OCI-LY3 (cell line): ENCODE results near the gene PABPC1L.

Source experiments
- H2AFZ ChIP-seq: fragments of 200-600, 300-600 bp; shearing (Covaris generic); 2 replicates; pipeline ENCODE4 v1.6.0; 2014; ENCODE audit warnings: antibody characterized with exemption, low read depth, low read length
- H3K27ac ChIP-seq: fragments of 200-600, 300-600 bp; sonication (generic); 2 replicates; pipeline ENCODE4 v1.5.1; 2014; ENCODE audit warnings: mild to moderate bottlenecking, low read length, moderate library complexity, mixed read lengths
- H3K27me3 ChIP-seq: fragments of 200-600, 300-600 bp; sonication (generic); 2 replicates; pipeline ENCODE4 v1.6.1; 2014; ENCODE audit warnings: low read depth, low read length, mixed read lengths
- H3K36me3 ChIP-seq: fragments of 200-600, 300-600 bp; sonication (generic); replicated peaks from 2 replicates; pipeline ENCODE3; 2014; ENCODE audit warnings: low read depth, low read length, mixed read lengths
- H3K4me1 ChIP-seq: fragments of 300-600, 200-600 bp; sonication (generic); 2 replicates; pipeline ENCODE4 v1.6.1; 2014; ENCODE audit warnings: low read length, mixed read lengths
- H3K4me2 ChIP-seq: fragments of 200-600, 300-600 bp; sonication (generic); 2 replicates; pipeline ENCODE4 v1.6.1; 2014; ENCODE audit warnings: low read length, mixed read lengths
- H3K4me3 ChIP-seq: fragments of 300-600, 200-600 bp; sonication (generic); 2 replicates; pipeline ENCODE4 v1.5.1; 2014; ENCODE audit warnings: antibody characterized with exemption, mild to moderate bottlenecking, low read length, moderate library complexity
- H3K79me2 ChIP-seq: fragments of 300-600, 200-600 bp; shearing (Covaris generic); 2 replicates; pipeline ENCODE4 v1.6.1; 2014; ENCODE audit warnings: mild to moderate bottlenecking, low read length, mixed read lengths
- H3K9ac ChIP-seq: fragments of 300-600, 200-600 bp; shearing (Covaris generic); 2 replicates; pipeline ENCODE4 v1.6.0; 2014; ENCODE audit warnings: mild to moderate bottlenecking, low read length, moderate library complexity
- H3K9me3 ChIP-seq: fragments of 200-600, 300-600 bp; shearing (Covaris generic); 2 replicates; pipeline ENCODE4 v1.6.1; 2014; ENCODE audit warnings: low read length, mixed read lengths; ENCODE audit not compliant: insufficient read depth
- H4K20me1 ChIP-seq: fragments of 200-600, 300-600 bp; sonication (generic); 2 replicates; pipeline ENCODE4 v1.6.1; 2016; ENCODE audit warnings: low read length, mixed read lengths; ENCODE audit not compliant: insufficient read depth
- EZH2phosphoT487 ChIP-seq: fragments of 200-600 bp; shearing (Covaris generic); IDR thresholded peaks from 2 replicates; pipeline ENCODE4 v1.6.1; 2018; ENCODE audit warnings: antibody characterized with exemption, mixed run types, low read depth
- TF ChIP-seq, protein P1 (sequence below): fragments of 200-600, 300-600 bp; sonication (generic); IDR thresholded peaks from 2 replicates; pipeline ENCODE4 v1.5.1; 2014; ENCODE audit warnings: antibody characterized with exemption, low read length, low read depth

PABPC1L gene

DNA sequence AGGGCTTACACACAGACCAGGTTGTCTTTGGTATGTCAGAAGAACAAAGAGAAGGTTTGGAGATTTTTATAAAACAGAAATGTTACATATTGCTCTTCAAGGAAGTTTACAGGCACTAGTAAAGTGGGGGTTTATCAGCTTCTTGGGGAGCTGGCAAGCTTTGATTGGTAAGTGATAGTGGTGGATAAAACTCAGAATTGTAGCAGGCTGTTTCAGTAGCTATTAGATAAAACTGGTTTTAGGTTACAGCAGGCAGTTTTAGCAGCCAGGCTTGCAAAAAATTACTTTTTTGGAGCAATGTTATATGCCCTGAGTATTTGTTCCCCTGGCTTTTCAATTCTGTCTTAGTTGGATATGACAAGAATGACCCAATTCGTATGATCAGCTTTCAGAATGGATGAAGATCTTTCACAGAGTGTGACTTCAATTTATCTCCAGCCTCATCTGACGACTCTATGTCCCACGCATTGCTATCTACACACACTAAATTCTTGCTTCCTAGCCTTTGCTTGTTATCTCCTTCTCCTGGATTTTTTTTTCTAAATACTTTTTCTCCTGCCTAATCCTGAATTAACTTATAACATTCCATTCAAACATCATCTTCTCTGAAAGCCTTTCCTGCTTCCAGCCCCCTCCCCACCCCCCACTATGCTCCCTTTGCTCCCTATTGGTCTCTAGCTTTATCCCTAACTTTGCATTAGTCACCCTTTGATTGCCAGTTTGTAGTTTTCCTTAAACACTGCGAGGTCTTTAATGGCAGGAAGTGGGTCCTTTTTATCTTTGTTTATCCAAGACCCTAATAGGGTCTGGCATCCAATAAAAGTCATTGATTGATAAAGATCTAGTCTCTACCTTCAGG is 51.4 kb downstream of the PABPC1L start:
- 0 out of 2 replicates have a peak overlapping the region, but pooled peaks have one; percentile 84 for H3K9ac ChIP-seq
- peak overlapping the region; percentile 92 for H3K4me2 ChIP-seq
- H2AFZ ChIP-seq: no peak overlapping the region
- peak overlapping the region; percentile 86; the same call in 1 of the 2 replicates for H3K4me3 ChIP-seq
- H3K27me3 ChIP-seq: no peaks in the 10 kb centered on the region
- TF ChIP-seq EZH2phosphoT487: no peak
- TF ChIP-seq, protein P1, sequence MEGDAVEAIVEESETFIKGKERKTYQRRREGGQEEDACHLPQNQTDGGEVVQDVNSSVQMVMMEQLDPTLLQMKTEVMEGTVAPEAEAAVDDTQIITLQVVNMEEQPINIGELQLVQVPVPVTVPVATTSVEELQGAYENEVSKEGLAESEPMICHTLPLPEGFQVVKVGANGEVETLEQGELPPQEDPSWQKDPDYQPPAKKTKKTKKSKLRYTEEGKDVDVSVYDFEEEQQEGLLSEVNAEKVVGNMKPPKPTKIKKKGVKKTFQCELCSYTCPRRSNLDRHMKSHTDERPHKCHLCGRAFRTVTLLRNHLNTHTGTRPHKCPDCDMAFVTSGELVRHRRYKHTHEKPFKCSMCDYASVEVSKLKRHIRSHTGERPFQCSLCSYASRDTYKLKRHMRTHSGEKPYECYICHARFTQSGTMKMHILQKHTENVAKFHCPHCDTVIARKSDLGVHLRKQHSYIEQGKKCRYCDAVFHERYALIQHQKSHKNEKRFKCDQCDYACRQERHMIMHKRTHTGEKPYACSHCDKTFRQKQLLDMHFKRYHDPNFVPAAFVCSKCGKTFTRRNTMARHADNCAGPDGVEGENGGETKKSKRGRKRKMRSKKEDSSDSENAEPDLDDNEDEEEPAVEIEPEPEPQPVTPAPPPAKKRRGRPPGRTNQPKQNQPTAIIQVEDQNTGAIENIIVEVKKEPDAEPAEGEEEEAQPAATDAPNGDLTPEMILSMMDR: no peak
- H3K27ac ChIP-seq: no peak overlapping the region
- H3K4me1 ChIP-seq: peaks cover 58% of the 10 kb centered on the region
- H3K36me3 ChIP-seq: peaks cover 15% of the 10 kb centered on the region
- peaks cover 11% of the 10 kb centered on the region for H4K20me1 ChIP-seq
- peaks cover 57% of the 10 kb centered on the region for H3K79me2 ChIP-seq
- no peaks in the 10 kb centered on the region for H3K9me3 ChIP-seq

GRCh38 chr20:44961870-44962267 is 52.0 kb downstream of the PABPC1L start:
- Histone ChIP-seq H3K9ac (no peak overlapping the region), H3K27me3 (no peaks in the 10 kb centered on the region), H3K36me3 (peaks cover 14% of the 10 kb centered on the region), H3K4me3 (no peak overlapping the region), H3K27ac (no peak overlapping the region), H3K9me3 (no peaks in the 10 kb centered on the region), H2AFZ (no peak overlapping the region), H3K4me1 (peaks cover 52% of the 10 kb centered on the region), H3K4me2 (no peak overlapping the region), H3K79me2 (peaks cover 57% of the 10 kb centered on the region), H4K20me1 (peaks cover 8% of the 10 kb centered on the region)
- no peak for TF ChIP-seq EZH2phosphoT487
- TF ChIP-seq, protein P1: no peak

- Histone ChIP-seq H3K4me3 (no peak overlapping the region), H3K9ac (no peak overlapping the region), H2AFZ (no peak overlapping the region), H3K36me3 (peaks cover 19% of the 10 kb centered on the region), H3K4me1 (peaks cover 46% of the 10 kb centered on the region), H4K20me1 (peaks cover 8% of the 10 kb centered on the region), H3K27ac (no peak overlapping the region), H3K9me3 (no peaks in the 10 kb centered on the region), H3K79me2 (peaks cover 57% of the 10 kb centered on the region), H3K4me2 (no peak overlapping the region), H3K27me3 (no peaks in the 10 kb centered on the region)
- TF ChIP-seq, protein P1: no peak
- TF ChIP-seq EZH2phosphoT487: no peak
Measured at GRCh38 chr20:44962483-44962882, 52.6 kb downstream of the PABPC1L start.

DNA sequence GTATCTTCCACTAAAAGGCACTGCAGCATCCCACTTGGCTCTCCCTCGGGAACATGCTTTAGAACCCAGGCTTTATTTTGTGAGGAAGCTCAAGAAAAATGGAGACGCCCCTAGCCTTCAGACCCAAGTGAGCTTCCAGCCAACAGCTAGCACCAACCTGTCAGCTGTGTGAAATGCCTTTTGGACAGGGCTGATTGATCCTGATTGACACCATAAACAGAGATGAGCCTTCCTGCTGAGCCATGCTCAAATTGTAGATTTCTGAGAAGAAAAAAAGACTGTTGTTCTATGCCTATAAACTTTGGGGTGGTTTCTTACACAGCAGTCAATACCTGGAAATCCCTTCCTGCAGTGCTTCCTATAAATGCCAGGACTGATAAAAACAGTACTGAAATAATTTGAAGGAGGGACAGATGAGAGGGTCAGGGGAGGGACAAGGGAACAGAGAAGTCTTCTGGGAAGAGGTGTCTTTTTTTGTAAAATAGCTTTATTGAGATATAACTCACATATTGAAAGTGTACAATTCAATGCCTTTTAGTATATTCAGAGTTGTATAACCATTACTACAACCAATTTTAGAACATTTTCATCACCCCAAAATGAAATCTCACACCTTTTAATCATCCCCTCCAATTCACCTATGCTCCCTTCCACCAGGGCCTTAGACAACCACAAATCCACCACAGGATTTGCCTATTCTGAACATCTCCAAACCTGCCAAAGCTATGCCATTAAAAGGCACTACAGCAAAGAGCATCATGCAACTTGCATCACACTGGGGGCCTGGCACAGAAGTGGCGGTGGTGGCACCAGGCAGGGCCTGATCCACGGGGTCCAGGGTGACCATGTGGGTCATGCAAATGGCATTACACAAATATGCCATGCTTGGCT is 53.7 kb downstream of the PABPC1L start:
- H3K4me1 ChIP-seq: peaks cover 40% of the 10 kb centered on the region
- H3K79me2 ChIP-seq: peaks cover 57% of the 10 kb centered on the region
- H3K36me3 ChIP-seq: peaks cover 23% of the 10 kb centered on the region
- H3K27ac ChIP-seq: no peak overlapping the region
- TF ChIP-seq, protein P1: no peak
- TF ChIP-seq EZH2phosphoT487: no peak
- H3K4me2 ChIP-seq: peak overlapping the region; percentile 20; the same call in 1 of the 2 replicates
- H3K27me3 ChIP-seq: no peaks in the 10 kb centered on the region
- no peaks in the 10 kb centered on the region for H3K9me3 ChIP-seq
- H4K20me1 ChIP-seq: peaks cover 3% of the 10 kb centered on the region
- H3K4me3 ChIP-seq: no peak overlapping the region
- H2AFZ ChIP-seq: no peak overlapping the region
- no peak overlapping the region for H3K9ac ChIP-seq
